NCI-H748 (cell line): ENCODE data around the gene TRAF1.

ENCODE experiments used
- DNase-seq: peaks from one replicate; lab custom pipeline; 2025; ENCODE audit not compliant: unreplicated experiment; lab: John Stamatoyannopoulos, UW

The TRAF1 gene

DNA sequence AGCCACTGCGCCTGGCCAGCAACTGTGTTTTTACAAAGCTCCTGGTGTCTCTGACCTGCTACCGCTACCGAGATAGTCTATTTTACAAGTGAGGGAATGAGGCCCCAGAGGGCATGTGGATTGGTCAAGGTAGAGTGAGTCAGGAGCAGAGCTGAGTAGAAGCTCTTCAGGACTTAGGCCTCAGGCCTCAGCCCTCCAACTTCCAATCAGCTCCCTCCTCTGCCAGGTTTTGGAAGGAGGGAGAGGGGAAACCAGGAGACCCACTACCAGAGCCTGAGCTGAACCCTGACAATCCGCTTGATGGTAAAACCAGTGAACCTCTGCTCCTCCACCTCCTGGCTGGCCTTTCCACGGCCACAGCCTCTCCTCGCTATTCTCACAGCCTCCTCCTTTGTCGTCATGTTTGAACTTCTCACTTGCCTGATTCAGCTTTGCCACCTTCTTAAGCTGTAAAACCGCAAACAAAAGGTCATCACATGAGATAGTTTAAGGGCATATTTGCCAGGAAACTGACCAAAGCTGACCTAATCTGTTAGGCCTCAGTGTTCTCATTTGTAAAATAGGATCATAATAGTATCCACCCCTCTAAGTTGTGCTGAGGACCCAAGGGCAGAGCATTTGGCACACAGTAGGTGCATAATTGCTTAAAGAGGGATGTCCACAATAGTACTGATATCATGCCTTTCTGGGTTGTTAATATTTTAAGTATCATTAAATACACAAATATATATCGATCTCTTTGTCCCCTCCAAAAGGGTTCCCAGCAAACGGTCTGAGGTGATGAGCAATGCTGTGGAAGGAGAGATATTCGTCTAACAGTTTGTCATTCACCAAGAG, 1.7 kb downstream of the TRAF1 start:
- DNase-seq: no peak

DNA sequence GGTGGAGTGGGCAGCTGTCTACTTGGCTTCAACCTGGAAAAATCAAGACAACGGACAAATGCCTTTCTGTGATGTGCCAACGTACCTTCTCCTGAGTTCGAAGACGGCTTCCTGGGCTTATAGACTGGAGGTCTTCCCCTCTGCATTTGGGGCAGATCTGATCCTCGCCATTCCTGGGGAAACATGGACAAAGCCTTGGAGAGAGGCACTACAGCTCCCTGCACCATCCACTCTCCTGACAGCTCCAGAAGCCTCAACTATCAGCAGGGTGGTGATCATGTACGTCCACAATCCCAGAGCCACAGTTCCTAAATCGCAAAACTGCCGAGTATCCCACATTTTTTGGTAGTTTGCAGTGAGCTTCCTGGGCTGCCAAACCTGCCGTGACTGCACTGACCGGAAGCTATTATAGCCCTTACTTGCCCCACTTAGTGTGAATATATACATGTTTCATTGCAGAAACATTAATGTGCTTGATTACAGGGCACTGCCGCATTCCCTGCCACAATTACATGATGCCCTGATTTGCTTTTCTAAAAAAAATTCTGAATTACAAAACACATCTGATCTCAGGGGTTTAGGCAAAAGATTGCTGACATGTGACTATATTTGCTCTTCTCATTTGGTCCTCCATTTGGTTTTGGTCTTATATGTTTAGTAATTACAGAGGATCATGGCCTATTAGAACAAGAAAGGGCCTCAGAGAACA, 2.8 kb downstream of the TRAF1 start:
- no peak for DNase-seq

DNA sequence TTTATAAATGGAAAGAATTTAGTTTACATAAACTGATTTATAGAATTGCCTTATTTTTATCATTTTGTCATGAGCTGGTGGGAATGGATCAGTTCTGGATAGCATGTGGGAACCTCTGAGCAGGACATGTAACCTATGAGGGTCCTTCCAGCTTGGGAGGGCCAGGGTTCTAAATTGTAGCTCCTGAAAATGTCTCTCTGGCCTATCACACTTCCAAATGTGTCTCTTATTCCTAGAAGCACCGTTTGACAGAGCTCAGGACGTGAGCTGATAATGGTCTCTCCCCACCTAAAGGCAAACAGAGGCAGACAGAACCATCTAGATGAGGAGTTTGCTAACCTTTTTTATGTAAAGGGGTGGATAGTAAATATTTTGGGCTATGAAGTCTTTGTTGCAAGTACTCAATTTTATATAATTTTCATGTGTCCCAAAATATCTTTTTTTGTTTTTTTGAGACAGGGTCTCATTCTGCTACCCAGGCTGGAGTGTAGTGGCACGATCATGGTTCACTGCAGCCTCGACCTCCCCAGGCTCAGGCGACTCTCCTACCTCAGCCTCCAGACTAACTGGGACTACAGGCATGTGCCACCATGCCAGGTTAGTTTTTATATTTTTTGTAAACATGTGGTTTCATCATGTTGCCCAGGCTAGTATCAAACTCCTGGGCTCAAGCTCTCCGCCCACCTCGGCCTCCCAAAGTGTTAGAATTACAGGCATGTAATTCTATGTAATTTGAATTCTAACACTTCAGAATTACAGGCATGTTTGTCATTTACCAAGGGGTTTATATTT, 4.0 kb downstream of the TRAF1 start:
- DNase-seq: no peak

DNA sequence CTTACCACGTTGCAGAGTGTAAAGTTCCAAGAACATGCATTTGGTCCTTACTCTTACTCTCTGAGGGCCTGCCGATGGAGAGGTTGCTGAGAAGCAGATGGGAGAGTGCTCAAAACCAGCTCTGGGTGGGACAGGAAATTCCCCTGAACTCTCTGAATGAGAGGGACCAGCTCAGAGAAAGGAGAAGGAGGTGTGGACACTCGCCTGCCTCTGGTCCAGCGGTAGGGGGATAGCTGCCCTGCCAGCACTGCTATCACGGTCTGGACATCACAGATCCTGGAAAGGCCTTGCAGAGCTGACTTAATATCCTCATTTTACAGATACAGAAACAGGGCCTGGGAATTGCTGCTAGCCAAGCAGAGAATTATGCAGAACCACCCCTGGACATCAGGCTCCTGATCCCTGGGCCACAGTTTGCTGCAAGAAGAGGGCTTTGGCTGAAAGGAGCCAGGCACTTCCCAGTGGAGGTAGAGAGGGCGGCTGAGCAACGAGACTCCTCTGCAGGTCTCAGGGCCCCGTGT, 4.9 kb downstream of the TRAF1 start:
- no peak for DNase-seq

DNA sequence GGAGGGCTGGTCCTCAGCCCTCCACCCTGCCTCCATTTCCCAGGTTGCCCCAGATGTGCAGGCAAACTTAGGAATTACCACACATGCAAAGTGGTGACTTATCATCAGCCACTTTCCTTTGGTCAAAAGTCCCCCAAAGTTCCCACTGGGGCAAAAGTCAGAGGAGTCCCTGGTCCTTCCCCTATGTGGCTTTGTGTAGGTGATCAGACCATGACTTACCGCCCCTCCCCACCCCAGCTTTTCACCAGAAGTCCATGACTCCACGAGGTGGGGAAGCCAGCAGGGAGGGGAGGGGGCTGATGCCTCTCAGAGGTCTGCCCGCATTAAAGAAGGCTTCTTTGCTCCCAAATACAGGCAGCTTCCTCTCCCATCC, 5.8 kb downstream of the TRAF1 start:
- no peak for DNase-seq

DNA sequence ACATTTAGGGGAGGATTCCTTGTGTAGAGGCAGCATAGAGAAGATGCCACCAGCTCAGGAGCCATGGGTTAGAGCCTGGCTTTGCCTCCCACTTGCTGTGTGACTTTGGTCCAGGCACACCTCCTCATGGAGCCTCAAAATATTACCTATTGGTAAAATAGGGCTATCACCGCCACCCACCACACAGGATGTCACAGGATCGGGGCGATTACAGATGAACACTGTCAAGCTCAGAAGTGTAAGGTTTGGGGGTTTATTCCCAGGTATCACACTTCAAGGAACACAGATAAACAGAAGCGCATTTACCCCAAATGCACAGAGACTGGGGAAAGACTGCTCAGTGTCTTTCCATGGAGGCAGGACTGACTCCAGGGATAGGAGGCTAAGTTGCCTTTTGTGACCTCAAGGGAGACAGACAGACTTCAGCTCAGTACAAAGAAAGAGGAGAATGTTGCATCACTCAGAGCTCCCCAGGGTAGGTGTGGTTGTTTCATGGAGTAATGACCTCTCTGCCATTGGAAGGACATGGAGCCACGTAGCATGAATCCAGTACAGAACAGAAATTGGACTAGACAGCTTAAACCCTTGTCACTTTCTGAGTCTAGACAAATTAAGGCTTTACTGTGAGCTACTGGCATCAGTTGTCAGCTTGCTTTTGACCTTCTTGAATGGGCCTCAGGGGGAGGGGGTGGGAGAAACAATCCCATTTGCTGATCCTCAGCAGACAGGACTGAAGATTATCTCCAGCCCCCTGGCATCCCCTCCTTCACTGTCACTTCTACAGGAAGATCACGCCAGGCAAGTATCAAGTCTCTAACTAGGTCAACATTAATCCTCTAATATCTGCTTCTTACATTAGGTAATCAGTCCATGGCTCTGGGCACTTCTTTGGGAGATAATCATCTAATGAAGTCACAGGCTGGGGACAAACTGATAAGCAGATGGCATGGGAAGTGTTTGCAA, 6.5 kb downstream of the TRAF1 start:
- no peak for DNase-seq

DNA sequence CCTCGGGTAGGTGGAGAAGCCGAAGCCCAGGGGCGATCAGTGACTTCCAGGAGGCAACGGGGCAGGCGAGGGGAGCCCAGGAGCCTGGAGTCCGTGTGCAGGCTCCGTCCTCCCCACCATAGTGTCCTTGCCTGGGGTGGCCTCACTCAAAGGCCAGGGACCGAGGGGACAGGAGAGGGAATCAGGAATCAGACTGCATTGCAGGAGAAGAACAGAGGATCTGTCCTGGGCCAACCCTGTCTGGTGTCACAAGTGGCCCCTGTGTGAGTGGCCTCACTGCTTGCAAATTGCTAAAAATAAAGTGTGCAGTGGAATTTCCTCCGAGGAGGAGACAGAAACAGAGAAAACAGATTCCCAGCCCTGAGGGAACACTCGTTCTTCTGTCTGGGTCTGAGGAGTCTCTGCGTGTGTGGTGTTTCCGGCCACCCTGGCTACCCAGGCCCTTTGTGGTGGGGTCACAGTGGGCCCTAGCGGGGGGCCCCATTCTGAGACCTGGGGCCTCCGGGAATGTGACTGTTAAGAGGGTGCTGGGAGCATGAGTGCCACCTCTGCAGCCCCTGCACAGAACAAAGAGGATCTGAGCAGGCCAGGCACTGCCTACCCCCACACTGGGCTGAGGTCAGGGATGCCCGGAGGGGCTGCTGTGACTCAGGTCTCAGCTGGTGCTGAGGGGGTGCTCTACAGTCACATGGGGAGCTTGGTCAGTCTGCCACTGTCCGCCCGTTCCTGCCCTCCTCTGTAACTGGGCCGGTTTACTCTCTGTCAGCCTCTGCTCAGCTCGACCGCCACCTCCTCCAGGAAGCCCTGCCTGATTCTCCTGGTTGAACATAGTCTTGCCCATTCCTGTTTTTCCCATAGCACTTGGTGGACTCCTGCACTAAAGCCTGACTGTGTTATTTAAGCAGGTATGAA, 7.4 kb downstream of the TRAF1 start:
- no peak for DNase-seq

DNA sequence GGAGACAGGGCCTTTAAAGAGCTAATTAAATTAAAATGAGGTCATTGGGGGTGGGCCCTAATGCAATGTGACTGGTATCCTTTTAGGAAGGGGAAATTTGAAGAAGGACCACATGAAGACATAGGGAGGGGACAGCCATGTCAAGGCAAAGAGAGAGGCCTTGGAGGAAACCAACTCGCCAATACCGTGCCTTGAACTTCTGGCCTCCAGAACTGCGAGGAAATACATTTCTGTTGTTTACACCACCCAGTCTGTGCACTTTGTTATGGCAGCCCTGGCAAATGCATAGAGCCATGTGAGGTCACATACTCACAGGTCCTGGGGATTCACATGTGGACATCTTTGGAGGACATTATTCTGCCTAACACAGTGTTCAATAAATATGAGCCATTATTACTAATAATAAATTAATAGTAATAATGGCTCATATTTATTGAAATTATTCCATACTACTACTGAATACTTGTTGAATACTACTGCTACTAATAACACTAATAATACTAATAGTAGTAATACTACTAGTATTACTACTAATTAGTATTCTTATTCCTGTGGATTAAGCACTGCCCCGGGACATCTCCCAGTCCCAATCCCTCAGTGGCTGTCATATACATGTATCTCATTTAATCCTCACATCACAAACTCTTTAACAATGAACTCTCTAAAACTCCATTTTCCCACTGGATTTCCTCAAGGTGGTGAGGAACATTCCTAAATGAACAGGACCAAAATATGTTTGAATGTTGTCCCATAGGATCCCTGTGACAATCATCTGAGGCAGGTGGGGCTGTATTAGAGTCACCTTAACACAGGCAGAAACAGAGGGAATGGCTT, 8.4 kb downstream of the TRAF1 start:
- DNase-seq: no peak

DNA sequence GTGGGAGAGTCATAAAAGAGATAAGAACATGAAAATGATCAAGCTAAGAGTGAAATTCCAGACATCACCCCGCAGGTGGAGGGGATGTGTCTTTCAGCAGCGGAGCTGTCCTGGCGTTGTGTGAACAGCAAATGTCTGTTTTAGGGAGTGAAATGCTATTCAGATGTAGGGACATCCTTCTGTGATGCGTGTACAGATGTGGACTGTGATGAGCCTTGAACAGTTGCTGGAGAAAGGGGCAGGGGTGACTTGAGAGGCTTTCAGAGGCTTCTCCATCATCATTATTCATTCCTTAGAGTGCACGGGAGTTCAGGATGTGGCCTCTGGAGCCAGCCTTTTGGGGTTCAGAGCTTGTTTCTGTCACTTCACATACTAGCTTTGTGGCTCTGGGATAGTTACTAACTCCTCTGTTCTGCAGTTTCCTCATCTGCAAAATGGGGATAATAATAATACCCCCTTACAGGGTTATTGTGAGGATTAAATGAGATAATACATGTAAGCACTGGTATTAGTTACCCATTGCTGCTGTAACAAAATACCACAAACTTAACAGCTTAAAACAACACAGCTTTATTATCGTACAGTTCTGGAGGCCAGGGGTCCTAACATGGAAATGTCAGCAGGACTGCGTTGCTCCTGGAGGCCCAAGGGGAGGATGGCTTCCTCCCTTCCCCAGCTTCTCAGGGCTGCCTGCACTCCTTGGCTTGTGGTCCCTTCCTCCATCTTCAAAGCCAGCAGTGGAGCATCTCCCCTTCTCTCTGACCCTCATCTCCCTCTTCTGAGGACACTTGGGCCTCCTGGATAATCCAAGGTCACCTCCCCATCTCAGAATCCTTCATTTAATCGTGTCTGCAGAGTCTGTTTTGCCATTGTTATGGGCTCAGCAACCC, 9.4 kb downstream of the TRAF1 start:
- no peak for DNase-seq

DNA sequence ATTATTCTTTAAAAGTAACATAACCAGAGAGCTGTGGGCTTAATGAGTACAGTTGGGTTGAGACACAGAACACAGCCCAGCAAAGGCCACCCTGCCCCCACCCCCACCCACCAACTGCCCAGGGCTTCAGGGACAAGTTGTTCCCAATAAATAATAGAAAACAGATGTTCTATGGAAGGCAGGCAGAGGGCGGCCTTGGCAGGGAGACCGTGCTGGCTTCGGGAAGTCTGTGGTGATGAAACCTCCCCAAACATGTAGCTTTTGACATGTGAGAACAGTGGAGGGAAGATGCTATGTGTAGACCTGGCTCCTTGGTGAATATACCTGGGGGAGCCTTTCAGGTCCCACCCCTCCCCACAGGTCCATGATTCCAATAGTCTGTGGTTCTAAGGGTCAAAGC, 10.0 kb downstream of the TRAF1 start:
- no peak for DNase-seq

DNA sequence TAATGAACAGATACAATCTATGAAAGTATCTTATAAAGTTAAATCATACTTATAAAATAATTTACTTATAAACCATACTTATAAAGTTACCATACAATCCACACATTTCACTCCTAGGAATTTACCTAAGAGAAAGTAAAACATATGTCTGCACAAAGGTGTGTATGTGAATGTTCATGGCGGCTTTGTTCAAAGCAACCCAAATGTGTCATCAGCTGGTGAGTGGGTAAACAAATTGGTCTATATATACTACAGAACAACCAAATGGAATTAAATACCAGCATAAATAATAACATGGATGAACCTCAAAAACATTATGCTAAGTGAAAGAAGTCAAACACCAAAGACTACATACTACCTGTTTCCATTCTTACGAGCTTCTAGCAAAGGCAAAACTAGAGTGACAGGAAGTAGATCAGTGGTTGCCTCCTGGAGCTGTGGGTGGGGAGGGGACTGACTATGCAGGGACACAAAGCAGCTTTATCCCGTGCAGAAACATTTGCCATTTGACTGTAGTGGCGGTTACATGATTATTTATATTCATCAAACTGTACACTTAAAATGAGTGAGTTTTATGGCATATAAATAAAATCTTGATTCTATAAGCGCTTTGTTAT, 10.6 kb downstream of the TRAF1 start:
- DNase-seq: no peak

DNA sequence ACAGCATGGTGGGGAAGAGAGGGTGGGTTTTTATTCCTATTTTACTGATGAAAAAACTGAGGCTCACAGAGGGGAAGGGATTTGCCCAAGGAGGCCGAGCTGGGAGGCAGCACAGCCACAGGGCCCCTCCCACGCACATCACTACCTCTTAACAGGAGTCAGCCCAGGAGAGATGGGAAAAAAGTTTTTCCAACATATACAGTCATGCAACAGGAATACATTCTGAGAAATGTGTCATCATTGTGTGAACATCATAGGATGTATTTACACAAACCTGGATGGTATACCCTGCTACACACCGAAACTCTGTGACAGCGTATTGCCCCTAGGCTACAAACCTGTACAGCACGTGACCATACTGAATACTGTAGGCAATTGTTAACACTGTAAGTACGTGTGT, 11.6 kb downstream of the TRAF1 start:
- no peak for DNase-seq

DNA sequence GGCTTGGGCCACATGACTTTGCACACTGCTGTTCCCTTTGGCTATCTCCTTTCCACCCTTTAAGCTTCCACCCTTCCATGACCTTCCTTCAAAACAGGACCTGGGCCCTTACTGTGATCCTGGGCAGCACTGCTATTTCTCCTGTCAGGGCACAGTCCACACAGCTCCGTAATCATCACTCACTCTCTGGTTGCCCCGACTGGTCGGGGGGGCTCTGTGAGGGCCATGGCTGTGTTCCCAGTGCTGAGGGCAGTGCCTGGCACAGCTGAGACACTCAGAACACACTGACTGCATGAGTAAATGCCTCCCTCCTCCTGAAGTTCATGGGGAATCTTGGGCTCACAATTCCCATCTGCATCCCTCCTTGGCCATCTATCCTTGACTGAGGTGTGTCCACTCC, 12.2 kb downstream of the TRAF1 start:
- no peak for DNase-seq

DNA sequence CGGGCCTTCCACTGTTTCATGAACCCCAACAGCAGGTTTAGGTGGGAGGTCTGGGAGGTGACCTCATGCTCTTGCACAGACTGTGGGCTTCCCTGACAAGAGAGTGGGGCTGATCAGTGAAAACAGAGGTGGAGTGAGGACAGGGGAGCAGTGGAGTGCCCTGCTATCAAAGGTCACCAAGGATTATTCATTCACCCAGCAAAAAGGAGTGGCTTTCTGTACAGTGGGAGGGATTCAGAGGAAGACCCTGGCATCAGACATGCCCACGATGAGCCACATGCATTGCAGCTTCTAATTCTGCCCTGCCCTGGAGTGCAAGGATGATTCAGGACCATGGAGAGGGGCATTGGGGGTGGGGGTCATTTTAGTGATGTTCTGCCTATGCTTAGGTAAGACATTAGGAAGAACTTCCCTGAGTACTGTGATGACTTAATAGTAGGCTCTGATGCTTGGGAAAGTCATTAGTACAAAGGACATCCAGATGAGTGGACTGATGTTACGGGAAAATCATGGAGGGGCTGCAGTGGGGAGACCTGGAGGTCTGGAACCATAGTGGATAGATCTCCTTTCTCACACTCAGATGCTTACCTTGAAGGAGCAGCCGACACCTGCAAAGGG, 12.8 kb downstream of the TRAF1 start:
- DNase-seq: no peak

DNA sequence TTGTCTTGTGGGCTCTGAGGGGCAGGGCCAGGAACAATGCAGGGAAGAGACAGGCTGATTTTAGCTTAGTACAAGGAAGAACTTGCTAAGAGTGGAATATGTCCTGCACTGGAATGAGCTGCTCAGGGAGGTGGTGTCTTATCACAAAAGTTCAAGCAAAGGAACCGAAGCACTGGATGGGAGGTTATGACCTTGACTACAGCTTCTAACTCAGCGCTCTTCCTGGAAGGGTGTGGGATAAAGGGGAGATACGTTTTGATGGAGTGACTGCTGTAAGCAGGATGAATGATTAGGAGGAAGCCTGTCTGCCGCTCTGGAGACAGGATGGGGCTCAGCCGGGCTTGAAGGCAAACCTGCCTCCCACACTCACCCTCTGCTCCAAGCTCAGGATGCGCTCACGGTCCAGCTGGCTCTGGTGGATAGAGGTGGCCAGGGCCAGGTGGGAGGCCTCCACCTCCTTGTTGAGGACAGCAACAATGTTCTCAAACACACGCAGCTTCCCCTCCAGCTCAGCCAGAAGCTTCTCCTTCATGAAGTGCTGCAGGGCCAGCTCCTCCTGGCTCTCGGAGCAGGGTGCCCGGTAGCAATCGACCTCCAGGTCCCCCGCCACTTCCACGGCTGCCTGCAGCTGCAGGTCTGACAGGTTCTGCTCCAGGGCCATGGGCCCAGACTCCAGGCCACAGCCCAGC, 13.5 kb downstream of the TRAF1 start:
- DNase-seq: no peak

DNA sequence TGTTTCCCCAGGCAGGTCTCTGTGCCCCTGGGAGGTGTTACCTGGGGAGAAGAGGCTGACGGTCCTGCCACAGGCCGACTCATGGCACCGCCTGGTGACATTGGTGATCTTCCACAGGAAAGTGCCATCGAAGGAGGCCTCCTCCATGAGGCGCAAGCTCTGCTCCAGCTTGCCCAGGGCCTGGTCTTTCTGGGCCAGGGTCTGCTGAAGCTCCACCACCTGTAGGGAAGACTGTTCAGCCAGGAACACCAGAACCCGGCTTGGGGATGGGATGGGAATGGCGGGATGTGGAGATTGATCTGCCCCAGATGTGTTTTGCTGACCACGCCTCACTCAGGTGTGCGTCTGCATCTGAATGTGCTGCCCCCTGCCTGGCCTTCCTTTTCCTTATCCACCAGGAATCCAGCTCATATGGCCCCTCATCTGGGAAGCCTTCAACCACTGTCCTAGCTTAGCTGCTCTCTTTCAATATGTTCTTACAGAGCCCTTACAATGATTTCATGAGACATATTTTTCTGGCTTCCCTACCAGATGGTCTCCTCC, 15.2 kb downstream of the TRAF1 start:
- no peak for DNase-seq
